Neuronal stem cell (in vitro differentiated cells): Measurements from ENCODE around the gene PRR29.
A peak's percentile ranks its signal among the peaks of the same experiment; 100 is the strongest.

ENCODE experiments used
- DNase-seq: peaks from one replicate; pipeline ENCODE4 v3.0.0-alpha.2; 2013; ENCODE audit warnings: low spot score
- H2AFZ ChIP-seq: one replicate; pipeline ENCODE4 v1.6.1; 2013; ENCODE audit warnings: mild to moderate bottlenecking, low read length, inconsistent platforms
- H2AK5ac ChIP-seq: 2 replicates; pipeline ENCODE4 v1.6.1; 2013; ENCODE audit warnings: low read depth, mild to moderate bottlenecking, inconsistent platforms, low read length, moderate library complexity, mixed read lengths
- H2BK120ac ChIP-seq: 2 replicates; pipeline ENCODE4 v1.6.1; 2013; ENCODE audit warnings: low read depth, mild to moderate bottlenecking, inconsistent platforms, low read length, moderate library complexity, mixed read lengths
- H2BK12ac ChIP-seq: one replicate; pipeline ENCODE4 v1.6.1; 2013; ENCODE audit warnings: low read length, inconsistent platforms
- H2BK15ac ChIP-seq: 2 replicates; pipeline ENCODE4 v1.6.1; 2013; ENCODE audit warnings: mild to moderate bottlenecking, low read length, inconsistent platforms, mixed read lengths
- H2BK5ac ChIP-seq: one replicate; pipeline ENCODE4 v1.6.1; 2013; ENCODE audit warnings: inconsistent platforms, mild to moderate bottlenecking, low read length, moderate library complexity
- H3K14ac ChIP-seq: one replicate; pipeline ENCODE4 v1.6.1; 2013; ENCODE audit warnings: low read length, inconsistent platforms
- H3K18ac ChIP-seq: 2 replicates; pipeline ENCODE4 v1.6.1; 2013; ENCODE audit warnings: low read length, inconsistent platforms
- H3K23ac ChIP-seq: 2 replicates; pipeline ENCODE4 v1.6.1; 2013; ENCODE audit warnings: low read depth, mild to moderate bottlenecking, mixed read lengths, low read length, inconsistent platforms; ENCODE audit not compliant: poor library complexity
- H3K27ac ChIP-seq: replicated peaks from 3 replicates; pipeline ENCODE4 v1.5.1; 2013; ENCODE audit warnings: low read length, inconsistent platforms
- H3K27me3 ChIP-seq, 3 experiments: 2 replicates each; pipeline ENCODE4 v1.6.1; 2013; ENCODE audit warnings: low read length in 3 of 3, mild to moderate bottlenecking in 2 of 3, inconsistent platforms in 1 of 3, low read depth in 1 of 3, mixed read lengths in 1 of 3, moderate library complexity in 1 of 3; ENCODE audit not compliant: control insufficient read depth in 3 of 3, insufficient read depth in 3 of 3
- H3K36me3 ChIP-seq, 2 donors: replicated peaks in 1 of 2; 2 replicates each; pipeline ENCODE4 v1.6.1; 2013; ENCODE audit warnings: low read length in 2 of 2; ENCODE audit not compliant: control insufficient read depth in 2 of 2, insufficient read depth in 2 of 2
- H3K4ac ChIP-seq: 2 replicates; pipeline ENCODE4 v1.6.1; 2013; ENCODE audit warnings: inconsistent platforms, mild to moderate bottlenecking, low read length, moderate library complexity
- H3K4me1 ChIP-seq, 2 donors: 1 replicate in 1 of 2; 2 replicates in 1 of 2; pipeline ENCODE4 v1.6.1; 2013; ENCODE audit warnings: low read length in 2 of 2, low read depth in 1 of 2; ENCODE audit not compliant: control insufficient read depth in 2 of 2, insufficient read depth in 1 of 2
- H3K4me2 ChIP-seq: one replicate; pipeline ENCODE4 v1.6.1; 2013; ENCODE audit warnings: mild to moderate bottlenecking, low read length, inconsistent platforms; ENCODE audit not compliant: insufficient read depth, poor library complexity, severe bottlenecking
- H3K4me3 ChIP-seq, 2 donors: 2 replicates each; pipeline ENCODE4 v1.5.1; 2013; ENCODE audit warnings: low read length in 2 of 2, mild to moderate bottlenecking in 2 of 2, inconsistent platforms in 1 of 2, moderate library complexity in 1 of 2
- H3K79me1 ChIP-seq: one replicate; pipeline ENCODE4 v1.6.1; 2013; ENCODE audit warnings: low read depth, mild to moderate bottlenecking, inconsistent platforms, low read length, moderate library complexity
- H3K9ac ChIP-seq: one replicate; pipeline ENCODE4 v1.6.1; 2013; ENCODE audit warnings: mild to moderate bottlenecking, low read depth, low read length, inconsistent platforms; ENCODE audit not compliant: poor library complexity
- H3K9me3 ChIP-seq, 2 donors: replicated peaks in 1 of 2; 2 replicates each; pipeline versions ENCODE3 to v1.6.1; 2013; ENCODE audit warnings: low read length in 2 of 2, mild to moderate bottlenecking in 2 of 2, inconsistent platforms in 1 of 2, low read depth in 1 of 2, mixed read lengths in 1 of 2, moderate library complexity in 1 of 2; ENCODE audit not compliant: control insufficient read depth in 2 of 2, insufficient read depth in 1 of 2
- H4K8ac ChIP-seq: one replicate; pipeline ENCODE4 v1.6.1; 2013; ENCODE audit warnings: low read depth, mild to moderate bottlenecking, inconsistent platforms, low read length, moderate library complexity
- H4K91ac ChIP-seq: one replicate; pipeline ENCODE4 v1.6.1; 2013; ENCODE audit warnings: low read length, low read depth, mild to moderate bottlenecking, inconsistent platforms; ENCODE audit not compliant: poor library complexity
- WGBS, 2 donors: extraction: QIAGEN DNeasy Blood & Tissue Kit; methylation state at CpG; one replicate each; pipeline ENCODE4 v1.1.7; 2013; ENCODE audit warnings: missing lambda C conversion rate in 2 of 2, mixed read lengths in 1 of 2; ENCODE audit not compliant: insufficient read length in 2 of 2, insufficient replicate concordance in 1 of 2; ENCODE audit errors: extremely low coverage in 2 of 2; 5-methylcytosine and 5-hydroxymethylcytosine counted together

Gene PRR29

DNA sequence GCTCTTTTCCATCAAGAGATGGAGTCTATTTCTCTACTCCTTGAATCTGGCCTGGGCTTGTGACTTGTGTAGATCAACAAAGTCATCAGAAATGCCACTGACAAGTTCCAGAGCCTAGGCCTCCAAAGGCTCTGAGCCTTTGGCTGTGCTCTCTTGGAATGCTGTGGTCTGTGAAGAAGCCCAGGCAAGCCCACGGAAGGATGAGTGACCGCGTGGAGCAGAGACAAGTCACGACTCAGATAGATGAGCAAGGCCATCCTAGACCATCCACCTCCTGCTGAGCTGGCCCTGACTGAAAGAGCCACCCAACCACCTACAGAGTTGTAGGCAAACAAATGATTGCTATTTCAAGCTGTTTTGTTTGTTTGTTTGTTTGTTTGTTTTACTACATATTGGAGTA is 33.9 kb downstream of the PRR29 start:
- Histone ChIP-seq H3K4me3 (no peak overlapping the region), H3K27me3 (no peaks in the 10 kb centered on the region), H2AFZ (no peak overlapping the region), H3K4ac (no peak overlapping the region), H3K79me1 (no peaks in the 10 kb centered on the region), H4K91ac (no peak overlapping the region), H3K14ac (no peak overlapping the region), H3K4me1 (peaks cover 0 to 3% of the 10 kb centered on the region in 2 donors), H3K23ac (no peak overlapping the region), H2BK120ac (no peak overlapping the region), H3K27ac (no peak overlapping the region), H3K9me3 (no peaks in the 10 kb centered on the region), H2BK5ac (no peak overlapping the region), H3K9ac (no peak overlapping the region), H4K8ac (no peak overlapping the region), H3K4me2 (no peak overlapping the region), H3K18ac (no peak overlapping the region), H2AK5ac (no peak overlapping the region), H2BK12ac (no peak overlapping the region), H3K36me3 (no peaks in the 10 kb centered on the region), H2BK15ac (no peak overlapping the region)
- no CpG with 5 or more reads among the region's 4 CpGs for WGBS, 2 donors
- no peak for DNase-seq

DNA sequence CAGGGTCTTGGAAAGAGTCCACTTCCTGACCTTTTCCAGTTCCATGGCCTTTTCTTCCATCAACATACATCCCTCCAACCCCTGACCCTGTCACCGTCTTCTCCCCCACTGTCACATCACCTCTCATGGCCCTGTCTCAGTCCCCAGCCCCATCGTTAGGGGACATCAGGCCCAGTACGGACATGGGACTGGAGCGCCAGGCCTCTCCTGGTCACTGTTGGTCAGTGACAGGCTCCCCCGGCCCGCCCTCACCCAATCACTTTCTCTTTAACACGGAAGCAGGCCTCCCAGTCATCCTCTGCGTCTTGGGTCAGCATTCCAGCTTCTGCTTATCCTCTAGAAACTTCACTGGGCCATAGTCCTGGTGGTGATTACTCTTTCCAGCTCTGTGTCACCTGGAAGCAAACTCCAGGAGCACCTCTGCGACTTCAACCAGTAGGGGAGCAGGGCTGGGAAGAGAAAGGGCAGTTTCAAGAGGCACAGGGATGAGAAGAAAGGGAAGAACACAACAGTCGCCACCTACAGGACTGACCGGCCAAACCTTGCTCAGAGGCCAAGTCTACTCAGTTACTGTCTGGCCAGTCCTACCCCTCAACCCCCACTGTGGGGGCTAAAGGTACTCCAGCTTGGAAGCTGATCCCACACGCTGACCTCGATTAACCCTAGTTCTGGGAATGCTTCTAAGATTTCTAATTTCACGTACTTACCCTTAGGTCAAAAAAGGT is 38.2 kb downstream of the PRR29 start:
- Histone ChIP-seq H3K23ac (no peak overlapping the region), H2AK5ac (no peak overlapping the region), H3K79me1 (no peaks in the 10 kb centered on the region), H3K9ac (no peak overlapping the region), H4K91ac (no peak overlapping the region), H3K27me3 (no peaks in the 10 kb centered on the region), H4K8ac (no peak overlapping the region), H3K4me1 (peaks cover 0 to 5% of the 10 kb centered on the region in 2 donors), H3K27ac (no peak overlapping the region), H3K4ac (no peak overlapping the region), H2BK12ac (no peak overlapping the region), H3K14ac (peak overlapping the region; percentile 25), H3K4me2 (no peak overlapping the region), H2BK15ac (no peak overlapping the region), H2AFZ (no peak overlapping the region), H3K36me3 (no peaks in the 10 kb centered on the region), H2BK120ac (no peak overlapping the region), H3K18ac (peak overlapping the region; percentile 15), H3K4me3 (no peak overlapping the region), H3K9me3 (no peaks in the 10 kb centered on the region), H2BK5ac (no peak overlapping the region)
- no peak for DNase-seq
- WGBS, 2 donors, result no CpG with 5 or more reads among the region's 14 CpGs

DNA sequence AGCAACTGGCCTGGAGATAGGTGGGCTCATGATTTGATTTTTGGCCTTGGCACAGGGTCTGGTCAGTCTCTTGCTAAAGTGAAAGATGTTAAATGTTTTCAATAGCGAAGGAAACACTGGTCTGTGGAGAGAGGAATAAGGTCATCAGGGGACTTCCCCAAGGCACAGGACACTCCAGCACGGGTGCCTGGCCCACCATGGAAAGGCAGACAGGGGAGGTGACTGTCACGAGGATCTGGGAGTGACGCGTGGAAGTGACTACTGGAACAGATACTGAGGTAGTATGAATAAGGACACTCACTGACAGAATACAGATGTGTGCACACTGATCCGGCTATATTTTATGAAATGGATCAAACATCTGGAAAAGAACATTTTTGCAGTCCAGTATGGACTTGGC is 39.0 kb downstream of the PRR29 start:
- no peak for DNase-seq
- Histone ChIP-seq H3K4me2 (no peak overlapping the region), H3K23ac (no peak overlapping the region), H3K27ac (no peak overlapping the region), H3K36me3 (no peaks in the 10 kb centered on the region), H2BK15ac (no peak overlapping the region), H3K9ac (no peak overlapping the region), H3K14ac (no peak overlapping the region), H3K79me1 (no peaks in the 10 kb centered on the region), H2BK12ac (no peak overlapping the region), H2AK5ac (no peak overlapping the region), H4K8ac (no peak overlapping the region), H3K9me3 (no peaks in the 10 kb centered on the region), H2BK120ac (no peak overlapping the region), H3K4me1 (peaks cover 0 to 5% of the 10 kb centered on the region in 2 donors), H3K27me3 (no peaks in the 10 kb centered on the region), H3K4me3 (no peak overlapping the region), H2AFZ (no peak overlapping the region), H3K4ac (no peak overlapping the region), H4K91ac (no peak overlapping the region), H3K18ac (no peak overlapping the region), H2BK5ac (no peak overlapping the region)
- no CpG with 5 or more reads among the region's 6 CpGs for WGBS, 2 donors

DNA sequence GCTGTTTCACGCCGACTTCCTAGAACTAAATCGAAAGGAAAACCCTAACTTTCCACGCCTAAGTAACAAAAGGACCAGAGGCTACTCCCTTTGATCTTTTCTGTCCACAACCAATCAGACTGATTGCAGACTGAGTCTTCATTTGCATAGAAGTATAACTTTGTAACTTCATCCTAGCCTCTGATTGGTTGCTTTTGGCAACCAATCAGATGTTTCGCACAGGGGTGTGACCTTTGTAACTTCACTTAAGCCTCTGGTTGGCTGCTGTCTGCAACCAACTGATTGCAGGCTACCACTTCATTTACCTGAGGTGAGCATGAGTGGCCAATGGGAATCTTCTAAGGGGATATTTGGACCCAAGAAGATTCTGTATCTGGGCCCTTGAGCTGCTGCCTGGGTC is 39.7 kb downstream of the PRR29 start:
- H2BK120ac ChIP-seq, result no peak overlapping the region
- no peak overlapping the region for H2BK5ac ChIP-seq
- no peak overlapping the region for H4K91ac ChIP-seq
- H2BK15ac ChIP-seq, result no peak overlapping the region
- peaks cover 0 to 5% of the 10 kb centered on the region in 2 donors for H3K4me1 ChIP-seq
- WGBS, 2 donors, result no CpG with 5 or more reads among the region's 5 CpGs
- H3K14ac ChIP-seq, result no peak overlapping the region
- H3K79me1 ChIP-seq, result no peaks in the 10 kb centered on the region
- H2AK5ac ChIP-seq, result no peak overlapping the region
- H3K27me3 ChIP-seq, result no peaks in the 10 kb centered on the region
- H3K18ac ChIP-seq, result no peak overlapping the region
- DNase-seq, result no peak
- H3K9me3 ChIP-seq, result no peaks in the 10 kb centered on the region
- no peak overlapping the region for H2AFZ ChIP-seq
- H4K8ac ChIP-seq, result no peak overlapping the region
- H3K9ac ChIP-seq, result no peak overlapping the region
- no peaks in the 10 kb centered on the region for H3K36me3 ChIP-seq
- no peak overlapping the region for H3K23ac ChIP-seq
- no peak overlapping the region for H2BK12ac ChIP-seq
- no peak overlapping the region for H3K4me2 ChIP-seq
- no peak overlapping the region for H3K4me3 ChIP-seq
- no peak overlapping the region for H3K27ac ChIP-seq
- H3K4ac ChIP-seq, result no peak overlapping the region
